ENCODE measurements around the gene RXRA.

GRCh38 chr9:134369416-134370212, 43.4 kb downstream of the RXRA start:
- TF ChIP-seq, protein P1, sequence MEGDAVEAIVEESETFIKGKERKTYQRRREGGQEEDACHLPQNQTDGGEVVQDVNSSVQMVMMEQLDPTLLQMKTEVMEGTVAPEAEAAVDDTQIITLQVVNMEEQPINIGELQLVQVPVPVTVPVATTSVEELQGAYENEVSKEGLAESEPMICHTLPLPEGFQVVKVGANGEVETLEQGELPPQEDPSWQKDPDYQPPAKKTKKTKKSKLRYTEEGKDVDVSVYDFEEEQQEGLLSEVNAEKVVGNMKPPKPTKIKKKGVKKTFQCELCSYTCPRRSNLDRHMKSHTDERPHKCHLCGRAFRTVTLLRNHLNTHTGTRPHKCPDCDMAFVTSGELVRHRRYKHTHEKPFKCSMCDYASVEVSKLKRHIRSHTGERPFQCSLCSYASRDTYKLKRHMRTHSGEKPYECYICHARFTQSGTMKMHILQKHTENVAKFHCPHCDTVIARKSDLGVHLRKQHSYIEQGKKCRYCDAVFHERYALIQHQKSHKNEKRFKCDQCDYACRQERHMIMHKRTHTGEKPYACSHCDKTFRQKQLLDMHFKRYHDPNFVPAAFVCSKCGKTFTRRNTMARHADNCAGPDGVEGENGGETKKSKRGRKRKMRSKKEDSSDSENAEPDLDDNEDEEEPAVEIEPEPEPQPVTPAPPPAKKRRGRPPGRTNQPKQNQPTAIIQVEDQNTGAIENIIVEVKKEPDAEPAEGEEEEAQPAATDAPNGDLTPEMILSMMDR (IDR thresholded peaks at IDR 0.05; ENCODE audit: low read length): no peak
- TF ChIP-seq EZH2 (IDR thresholded peaks at IDR 0.05; ENCODE audit: borderline replicate concordance, low read length): no peak
